GM19397 (cell line): Measurements from ENCODE around the gene HYAL3.
A peak's percentile ranks its signal among the peaks of the same experiment; 100 is the strongest.

Experiments used
- ATAC-seq: cut with Tn5 transposase; IDR thresholded peaks from one replicate; pipeline ENCODE4 v1.9.1; 2021; ENCODE audit warnings: mild to moderate bottlenecking, moderate library complexity; ENCODE audit not compliant: unreplicated experiment

Gene HYAL3

GRCh38 chr3:50331364-50331907, 32.2 kb upstream of the HYAL3 start:
- no peak for ATAC-seq

- ATAC-seq: no peak
Observed at GRCh38 chr3:50330330-50330729, 31.1 kb upstream of the HYAL3 start.

GRCh38 chr3:50327943-50328691, 28.9 kb upstream of the HYAL3 start, which contains the start of gene TUSC2:
Gene TUSC2, minus strand, starts transcription at chr3:50328223. Its CDS starts 124 bp downstream, at chr3:50328099.
- ATAC-seq: peak; percentile 82

- ATAC-seq: no peak
Observed at GRCh38 chr3:50327129-50327528, 27.9 kb upstream of the HYAL3 start.

GRCh38 chr3:50326182-50326541, 27.0 kb upstream of the HYAL3 start:
- no peak for ATAC-seq

- ATAC-seq: no peak
Observed at GRCh38 chr3:50325497-50326181, 26.4 kb upstream of the HYAL3 start.

GRCh38 chr3:50325113-50325480, 25.9 kb upstream of the HYAL3 start:
- ATAC-seq: no peak

GRCh38 chr3:50324351-50325112, 25.3 kb upstream of the HYAL3 start:
- ATAC-seq: no peak

- ATAC-seq: no peak
Observed at GRCh38 chr3:50323614-50324199, 24.5 kb upstream of the HYAL3 start.

GRCh38 chr3:50323092-50323600, 23.9 kb upstream of the HYAL3 start:
- no peak for ATAC-seq

- no peak for ATAC-seq
Observed at GRCh38 chr3:50322386-50323091, 23.3 kb upstream of the HYAL3 start, which contains the start of gene HYAL2. Gene HYAL2, minus strand, starts transcription at chr3:50322745. Its CDS starts 2,256 bp downstream, at chr3:50320489.

GRCh38 chr3:50322115-50322385, 22.8 kb upstream of the HYAL3 start:
- ATAC-seq: no peak

- ATAC-seq: peak; percentile 80
Observed at GRCh38 chr3:50321336-50322114, 22.3 kb upstream of the HYAL3 start.

GRCh38 chr3:50320853-50321335, 21.7 kb upstream of the HYAL3 start:
- peak; percentile 55 for ATAC-seq

- ATAC-seq: no peak
Observed at GRCh38 chr3:50319894-50320625, 20.9 kb upstream of the HYAL3 start.

- no peak for ATAC-seq
Observed at GRCh38 chr3:50319181-50319893, 20.1 kb upstream of the HYAL3 start.

- no peak for ATAC-seq
Observed at GRCh38 chr3:50318615-50319014, 19.4 kb upstream of the HYAL3 start.

- ATAC-seq: no peak
Observed at GRCh38 chr3:50318163-50318562, 19.0 kb upstream of the HYAL3 start.
